Measurements from ENCODE around the gene ZNF487.
"Not testable (repeated sequence)": the region's sequence is repeated elsewhere in the genome, so short reads cannot be mapped to it uniquely, and the experiment has no call there.

The ZNF487 gene

DNA sequence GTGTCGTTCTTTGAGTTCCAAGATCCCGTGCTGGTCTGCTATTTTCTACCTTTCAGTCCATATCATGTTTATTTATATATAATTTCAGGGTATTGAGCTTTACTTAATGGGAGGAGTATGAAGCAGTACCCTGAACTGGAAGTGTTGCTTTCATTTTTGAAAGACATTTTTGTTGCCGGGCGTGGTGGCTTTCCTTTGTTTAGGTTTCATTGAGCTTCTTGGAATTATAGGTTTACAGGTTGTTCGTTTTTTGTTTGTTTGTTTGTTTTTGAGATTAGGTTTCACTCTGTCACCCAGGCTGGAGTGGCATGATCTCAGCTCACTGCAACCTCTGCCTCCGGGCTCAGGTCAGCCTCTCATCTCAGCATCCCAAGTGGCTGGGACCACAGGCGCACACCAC is 7.4 kb downstream of the ZNF487 start:
- DNase-seq: no peak

DNA sequence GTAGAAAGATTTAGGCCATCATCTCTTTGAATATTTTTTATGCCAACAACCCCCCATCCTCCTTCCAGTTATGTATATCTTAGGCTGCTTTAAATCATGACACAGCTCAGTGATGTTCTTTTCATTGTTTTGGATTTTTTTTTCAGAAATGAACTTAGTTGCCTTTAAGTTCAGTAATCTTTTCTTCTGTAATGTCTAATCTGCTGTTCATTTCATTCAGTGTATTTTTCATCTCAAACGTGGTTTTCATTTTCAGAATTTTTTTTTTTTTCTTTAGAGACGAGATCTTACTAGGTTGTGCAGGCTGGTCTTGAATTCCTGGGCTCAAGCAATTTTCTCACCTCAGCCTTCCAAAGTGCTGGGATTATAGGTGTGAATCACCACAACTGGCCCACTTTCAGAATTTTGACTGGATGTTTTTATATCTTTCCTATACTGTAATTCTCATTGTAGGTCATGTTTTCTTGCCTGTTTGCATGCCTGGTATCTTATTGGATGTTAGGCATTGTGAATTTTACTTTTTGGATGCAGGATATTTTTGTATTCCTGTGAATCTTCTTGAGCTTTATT is 8.1 kb downstream of the ZNF487 start:
- no peak for DNase-seq

DNA sequence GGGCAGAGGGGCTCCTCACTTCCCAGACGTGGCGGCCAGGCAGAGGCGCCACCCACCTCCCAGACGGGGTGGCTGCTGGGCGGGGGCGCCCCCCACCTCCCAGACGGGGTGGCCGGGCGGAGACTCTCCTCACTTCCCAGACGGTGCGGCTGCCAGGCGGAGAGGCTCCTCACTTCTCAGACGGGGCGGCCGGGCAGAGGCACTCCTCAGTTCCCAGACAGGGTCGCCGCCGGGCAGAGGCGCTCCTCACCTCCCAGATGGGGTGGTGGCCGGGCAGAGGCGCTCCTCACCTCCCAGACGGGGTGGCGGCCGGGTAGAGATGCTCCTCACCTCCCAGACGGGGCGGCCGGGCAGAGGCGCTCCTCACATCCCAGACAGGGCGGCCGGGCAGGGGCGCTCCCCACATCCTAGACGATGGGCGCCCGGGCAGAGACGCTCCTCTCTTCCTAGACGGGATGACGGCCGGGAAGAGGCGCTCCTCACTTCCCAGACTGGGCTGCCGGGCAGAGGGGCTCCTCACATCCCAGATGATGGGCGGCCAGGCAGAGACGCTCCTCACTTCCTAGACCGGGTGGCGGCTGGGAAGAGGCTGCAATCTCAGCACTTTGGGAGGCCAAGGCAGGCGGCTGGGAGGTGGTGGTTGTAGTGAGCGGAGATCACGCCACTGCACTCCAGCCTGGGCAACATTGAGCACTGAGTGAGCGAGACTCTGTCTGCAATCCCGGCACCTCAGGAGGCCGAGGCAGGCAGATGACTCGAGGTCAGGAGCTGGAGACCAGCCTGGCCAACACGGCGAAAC is 9.5 kb downstream of the ZNF487 start:
- not testable (repeated sequence) for DNase-seq

DNA sequence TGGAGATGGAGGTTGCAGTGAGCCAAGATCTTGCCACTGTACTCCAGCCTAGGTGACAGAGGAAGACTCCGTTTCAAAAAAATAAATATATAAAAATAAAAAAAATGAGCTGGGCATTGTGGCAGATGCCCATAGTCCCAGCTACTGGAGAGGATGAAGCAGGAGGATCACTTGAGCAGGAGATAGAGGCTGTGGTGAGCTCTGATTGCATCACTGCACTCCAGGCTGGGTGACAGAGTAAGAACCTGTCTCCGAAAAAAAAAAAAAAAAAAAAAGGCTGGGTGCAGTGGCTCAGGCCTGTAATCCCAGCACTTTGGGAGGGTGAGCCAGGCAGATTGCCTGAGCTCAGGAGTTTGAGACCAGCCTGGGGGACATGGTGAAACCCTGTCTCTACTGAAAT is 11.8 kb downstream of the ZNF487 start:
- DNase-seq: no peak

DNA sequence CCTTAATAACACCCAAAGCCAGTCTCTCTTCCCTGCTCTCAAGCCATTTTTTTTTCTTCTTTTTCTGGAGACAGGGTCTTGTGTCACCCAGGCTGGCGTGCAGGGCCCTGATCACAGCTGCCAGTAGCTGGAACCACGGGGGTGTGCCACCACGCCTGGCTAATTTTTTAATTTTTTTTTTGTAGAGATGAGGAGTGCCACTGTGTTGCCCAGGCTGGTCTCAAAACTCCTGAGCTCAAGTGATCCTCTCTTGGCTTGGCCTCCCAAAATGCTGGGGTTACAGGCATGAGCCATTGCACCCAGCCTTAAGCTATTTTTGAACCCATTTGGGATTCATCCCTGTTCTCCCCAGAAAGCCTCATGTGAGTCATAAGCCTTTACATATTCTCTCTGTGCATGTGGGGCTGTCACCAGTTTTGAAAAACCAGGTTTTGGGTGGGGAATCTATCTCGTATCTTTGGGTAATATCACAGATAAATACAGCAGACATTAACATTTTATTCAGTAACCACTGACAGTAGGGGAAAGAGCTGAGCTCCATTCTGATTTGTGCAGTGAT is 15.5 kb downstream of the ZNF487 start:
- DNase-seq: no peak

DNA sequence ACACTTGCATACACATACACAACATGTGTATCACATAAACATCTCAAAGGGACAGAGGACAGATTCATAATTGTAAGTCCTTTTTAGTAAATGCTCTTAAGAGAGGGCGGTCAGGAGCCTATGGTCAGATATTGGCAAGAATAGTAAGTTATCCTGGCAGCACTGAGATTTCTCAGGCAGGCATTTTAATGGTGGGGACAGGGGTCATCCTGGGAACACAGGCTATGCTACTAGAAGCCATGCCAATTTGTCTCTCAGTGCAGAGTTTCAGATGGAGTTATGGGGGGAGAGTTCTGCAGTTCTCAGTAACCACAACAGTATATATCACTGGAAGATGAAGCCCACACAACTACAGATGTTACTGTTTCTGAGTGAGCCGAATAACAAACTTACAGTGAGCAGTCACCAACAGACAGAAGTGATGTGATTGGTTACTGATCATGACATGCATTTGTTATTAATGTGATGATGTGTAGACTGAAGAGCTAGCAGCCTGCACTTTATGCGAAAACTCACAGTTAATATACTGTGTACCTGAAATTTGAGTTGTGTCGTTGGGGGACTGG is 16.4 kb downstream of the ZNF487 start:
- DNase-seq: no peak

DNA sequence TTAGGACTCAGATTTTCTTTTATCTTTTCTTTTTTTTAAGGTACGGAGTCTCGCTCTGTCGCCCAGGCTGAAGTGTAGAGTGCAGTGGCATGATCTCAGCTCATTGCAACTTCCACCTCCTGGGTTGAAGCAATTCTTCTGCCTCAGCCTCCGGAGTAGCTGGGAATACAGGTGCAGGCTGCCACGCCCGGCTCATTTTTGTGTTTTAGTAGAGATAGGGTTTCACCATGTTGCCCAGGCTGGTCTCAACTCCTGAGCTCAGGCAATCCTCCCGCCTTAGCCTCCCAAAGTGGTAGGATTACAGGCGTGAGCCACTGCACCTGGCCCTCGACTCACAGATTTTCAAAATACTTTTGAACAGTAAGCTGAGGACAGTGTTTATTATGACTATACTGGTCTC is 17.1 kb downstream of the ZNF487 start:
- DNase-seq: not testable (repeated sequence)

DNA sequence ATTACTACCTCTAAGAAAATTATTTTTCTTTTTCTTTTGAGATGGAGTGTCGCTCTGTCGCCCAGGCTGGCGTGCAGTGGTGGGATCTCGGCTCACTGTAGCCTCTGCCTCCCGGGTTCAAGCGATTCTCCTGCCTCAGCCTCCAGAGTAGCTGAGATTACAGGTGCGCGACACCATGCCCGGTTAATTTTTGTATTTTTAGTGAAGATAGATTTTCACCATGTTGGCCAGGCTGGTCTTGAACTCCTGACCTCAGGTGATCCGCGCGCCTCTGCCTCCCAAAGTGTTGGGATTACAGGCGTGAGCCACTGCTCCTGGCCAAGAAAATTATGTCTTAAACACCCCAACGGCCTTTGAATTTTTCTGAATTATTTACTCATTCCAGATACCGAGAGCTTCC is 19.6 kb downstream of the ZNF487 start:
- not testable (repeated sequence) for DNase-seq

DNA sequence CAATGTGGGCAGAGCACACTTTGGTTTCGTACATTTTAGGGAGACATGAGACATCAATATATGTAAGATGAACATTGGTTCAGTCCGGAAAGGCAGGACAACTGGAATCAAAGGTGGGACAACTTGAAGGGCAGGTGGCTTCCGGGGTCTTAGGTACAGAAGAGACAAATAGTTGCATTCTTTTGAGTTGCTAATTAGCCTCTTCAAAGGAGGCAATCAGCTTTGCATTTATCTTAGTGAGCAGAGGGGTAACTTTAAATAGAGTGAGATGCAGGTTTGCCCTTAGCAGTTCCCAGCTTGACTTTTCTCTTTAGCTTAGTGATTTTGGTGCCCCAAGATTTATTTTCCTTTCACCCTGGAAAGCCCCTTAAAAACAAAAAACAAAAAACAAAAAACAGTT is 21.3 kb downstream of the ZNF487 start:
- no peak for DNase-seq

DNA sequence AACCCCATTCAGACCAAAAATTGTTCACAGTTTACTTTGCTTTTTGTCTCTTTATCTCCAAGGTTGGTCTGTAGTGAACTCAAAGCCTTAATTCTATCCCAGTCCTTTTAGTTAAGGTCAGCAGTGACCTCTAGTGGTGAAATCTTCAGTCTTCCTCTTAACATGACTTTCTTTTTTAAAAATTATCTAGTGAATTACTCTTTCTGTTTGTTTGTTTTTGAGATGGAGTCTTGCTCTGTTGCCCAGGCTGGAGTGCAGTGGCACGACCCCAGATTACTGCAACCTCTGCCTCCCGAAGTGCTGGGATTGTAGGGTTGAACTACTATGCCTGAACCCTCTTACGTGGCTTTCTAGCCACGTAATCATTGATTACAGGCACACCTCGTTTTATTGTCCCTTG is 25.0 kb downstream of the ZNF487 start:
- no peak for DNase-seq

DNA sequence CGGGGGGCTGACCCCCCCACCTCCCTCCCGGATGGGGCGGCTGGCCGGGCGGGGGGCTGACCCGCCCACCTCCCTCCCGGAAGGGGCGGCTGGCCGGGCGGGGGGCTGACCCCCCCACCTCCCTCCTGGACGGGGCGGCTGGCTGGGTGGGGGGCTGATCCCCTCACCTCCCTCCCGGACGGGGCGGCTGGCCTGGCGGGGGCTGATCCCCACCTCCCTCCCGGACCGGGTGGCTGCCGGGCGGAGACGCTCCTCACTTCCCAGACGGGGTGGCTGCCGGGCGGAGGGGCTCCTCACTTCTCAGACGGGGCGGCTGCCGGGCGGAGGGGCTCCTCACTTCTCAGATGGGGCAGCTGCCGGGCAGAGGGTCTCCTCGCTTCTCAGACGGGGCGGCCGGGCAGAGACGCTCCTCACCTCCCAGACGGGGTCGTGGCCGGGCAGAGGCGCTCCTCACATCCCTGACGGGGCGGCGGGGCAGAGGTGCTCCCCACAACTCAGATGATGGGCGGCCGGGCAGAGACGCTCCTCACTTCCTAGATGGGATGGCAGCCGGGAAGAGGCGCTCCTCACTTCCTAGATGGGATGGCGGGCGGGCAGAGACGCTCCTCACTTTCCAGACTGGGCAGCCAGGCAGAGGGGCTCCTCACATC is 28.3 kb downstream of the ZNF487 start:
- not testable (repeated sequence) for DNase-seq

DNA sequence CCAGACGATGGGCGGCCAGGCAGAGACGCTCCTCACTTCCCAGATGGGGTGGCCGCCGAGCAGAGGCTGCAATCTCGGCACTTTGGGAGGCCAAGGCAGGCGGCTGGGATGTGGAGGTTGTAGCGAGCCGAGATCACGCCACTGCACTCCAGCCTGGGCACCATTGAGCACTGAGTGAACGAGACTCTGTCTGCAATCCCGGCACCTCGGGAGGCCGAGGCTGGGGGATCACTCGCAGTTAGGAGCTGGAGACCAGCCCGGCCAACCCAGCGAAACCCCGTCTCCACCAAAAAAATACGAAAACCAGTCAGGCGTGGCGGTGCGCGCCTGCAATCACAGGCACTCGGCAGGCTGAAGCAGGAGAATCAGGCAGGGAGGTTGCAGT is 28.8 kb downstream of the ZNF487 start:
- DNase-seq: not testable (repeated sequence)

DNA sequence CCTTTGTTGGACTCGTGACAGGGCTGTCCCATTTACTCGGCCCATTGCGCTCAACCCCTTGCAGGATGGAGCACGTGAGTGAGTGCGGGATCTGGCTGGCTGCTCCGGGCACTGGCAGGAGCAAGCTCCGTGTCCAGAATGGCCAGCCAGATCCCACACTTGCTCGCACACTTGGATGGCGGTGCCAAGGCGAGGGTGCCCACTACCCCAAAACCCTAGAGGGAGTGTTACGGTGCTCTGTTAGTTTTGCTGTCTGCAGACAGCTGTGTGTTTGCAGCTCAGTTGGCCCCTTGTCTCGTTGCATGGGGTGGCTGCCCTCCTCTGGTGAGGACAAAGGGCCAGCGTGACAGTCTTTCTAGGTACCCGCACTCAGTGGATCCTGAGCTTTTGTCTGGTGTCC is 34.2 kb downstream of the ZNF487 start:
- no peak for DNase-seq

DNA sequence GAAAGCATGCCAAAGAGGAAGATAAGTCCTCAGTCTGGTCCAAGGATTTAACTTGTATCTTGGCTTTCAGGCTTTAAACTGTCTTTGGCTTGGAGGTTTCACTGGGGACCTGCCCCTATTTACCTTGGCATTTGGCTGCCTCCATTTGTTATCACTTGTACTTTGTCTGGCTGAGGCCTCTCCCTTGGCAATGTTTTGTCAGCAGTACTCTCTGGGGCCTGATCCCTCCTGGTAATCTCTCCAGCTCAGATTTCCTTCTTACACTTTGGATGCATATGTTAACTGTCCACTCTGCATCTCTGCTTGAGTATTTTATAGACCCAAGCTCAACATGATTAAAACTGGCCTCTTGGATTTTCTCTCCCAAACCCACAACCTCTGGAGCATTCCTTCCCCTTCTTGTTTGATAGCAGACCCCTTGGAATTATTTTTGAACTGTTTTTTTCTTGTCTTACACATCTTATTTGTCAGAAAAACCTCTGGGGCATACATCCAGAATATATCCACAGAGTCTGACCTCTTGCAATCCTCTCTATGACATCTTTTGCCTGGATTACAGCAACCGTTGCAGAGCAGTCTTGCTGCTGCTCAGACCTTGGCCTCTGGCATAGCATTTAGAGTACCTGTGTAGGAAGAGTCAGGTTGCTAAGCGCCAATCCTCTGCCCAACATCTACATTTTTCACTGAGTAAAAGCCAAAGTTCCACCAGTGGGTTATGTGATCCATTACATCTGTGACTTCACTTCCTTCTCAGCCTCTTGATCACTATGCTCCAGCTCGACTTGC is 35.2 kb downstream of the ZNF487 start:
- DNase-seq: no peak

DNA sequence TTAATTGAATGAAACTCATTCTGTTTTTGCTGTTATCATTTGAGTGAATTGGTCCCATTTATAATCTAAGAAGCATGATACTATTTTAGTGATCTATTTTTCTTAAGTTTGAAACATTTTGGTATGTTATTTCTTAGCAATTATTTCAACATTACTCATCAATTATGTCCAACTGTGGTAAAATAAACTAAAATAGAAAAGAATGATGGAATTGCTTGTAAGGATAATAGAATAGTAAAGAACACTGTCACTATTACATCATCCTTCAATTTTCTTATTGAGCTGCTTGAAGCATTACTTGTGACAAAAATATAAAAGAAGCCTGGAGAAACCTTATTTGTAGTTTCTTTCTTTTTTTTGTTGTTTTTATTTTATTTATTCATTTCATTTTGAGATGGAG is 42.4 kb downstream of the ZNF487 start:
- DNase-seq: no peak

DNA sequence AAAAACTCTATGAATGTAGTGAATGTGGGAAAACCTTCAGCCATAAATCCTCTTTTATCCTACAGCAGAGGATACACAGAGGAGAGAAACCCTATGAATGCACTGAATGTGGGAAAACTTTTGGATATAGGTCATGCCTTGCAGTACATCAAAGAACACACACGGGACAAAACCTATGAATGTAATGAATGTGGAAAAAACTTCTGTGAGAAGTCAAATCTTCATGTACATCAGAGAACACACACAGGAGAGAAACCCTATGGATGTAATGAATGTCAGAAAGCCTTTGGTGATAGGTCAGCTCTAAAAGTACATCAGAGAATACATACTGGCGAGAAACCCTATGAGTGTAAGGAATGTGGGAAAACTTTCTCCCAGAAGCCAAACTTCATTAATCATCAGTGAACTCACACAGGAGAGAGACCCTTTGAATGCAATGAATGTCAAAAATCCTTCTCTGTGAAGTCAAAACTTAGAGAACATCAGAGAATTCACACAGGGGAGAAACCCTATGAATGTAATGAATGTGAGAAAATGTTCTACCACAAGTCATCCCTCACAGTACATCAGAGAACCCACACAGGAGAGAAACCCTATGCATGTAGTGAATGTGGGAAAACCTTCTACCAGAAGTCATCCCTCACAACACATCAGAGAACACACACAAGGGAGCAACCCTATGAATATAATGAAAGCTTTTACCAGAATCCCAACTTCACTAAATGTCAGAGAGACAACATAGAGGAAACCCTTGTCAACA is 45.6 kb downstream of the ZNF487 start:
- DNase-seq: no peak

DNA sequence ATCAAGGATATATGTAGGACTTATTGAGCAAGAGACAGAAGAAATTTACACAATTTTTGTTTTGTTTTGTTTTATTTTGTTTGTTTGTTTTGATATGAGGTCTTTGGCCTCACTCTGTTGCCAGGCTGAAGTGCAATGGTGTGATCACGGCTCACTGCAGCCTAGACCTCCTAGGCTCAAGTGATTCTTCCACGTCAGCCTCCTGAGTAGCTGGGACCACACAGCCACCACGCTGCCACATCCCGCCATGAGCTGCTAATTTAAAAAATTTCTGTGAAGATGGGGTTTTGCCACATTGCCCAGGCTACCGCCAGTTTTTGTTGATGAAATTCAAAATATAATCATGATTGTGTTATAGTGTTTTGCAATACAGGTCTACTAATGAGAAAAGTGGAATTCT is 54.9 kb downstream of the ZNF487 start:
- DNase-seq: no peak

DNA sequence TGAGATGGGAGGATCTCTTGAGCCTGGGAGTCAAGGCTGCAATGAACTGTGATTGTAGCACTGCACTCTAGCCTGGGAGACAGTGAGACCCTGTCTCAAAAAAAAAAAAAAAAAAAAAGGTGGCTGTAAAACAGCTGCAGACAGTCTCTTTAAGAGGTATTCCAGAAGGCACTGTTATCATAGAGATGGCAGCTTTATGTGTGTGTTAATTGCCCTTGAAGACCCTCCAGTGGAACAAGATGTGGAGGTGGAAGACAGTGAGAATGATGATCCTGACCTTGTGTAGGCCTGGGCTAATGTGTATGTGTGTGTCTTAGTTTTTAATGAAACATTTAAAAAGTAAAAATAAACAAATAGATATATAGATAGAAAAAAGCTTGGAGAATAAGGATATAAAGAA is 66.0 kb downstream of the ZNF487 start:
- no peak for DNase-seq

DNA sequence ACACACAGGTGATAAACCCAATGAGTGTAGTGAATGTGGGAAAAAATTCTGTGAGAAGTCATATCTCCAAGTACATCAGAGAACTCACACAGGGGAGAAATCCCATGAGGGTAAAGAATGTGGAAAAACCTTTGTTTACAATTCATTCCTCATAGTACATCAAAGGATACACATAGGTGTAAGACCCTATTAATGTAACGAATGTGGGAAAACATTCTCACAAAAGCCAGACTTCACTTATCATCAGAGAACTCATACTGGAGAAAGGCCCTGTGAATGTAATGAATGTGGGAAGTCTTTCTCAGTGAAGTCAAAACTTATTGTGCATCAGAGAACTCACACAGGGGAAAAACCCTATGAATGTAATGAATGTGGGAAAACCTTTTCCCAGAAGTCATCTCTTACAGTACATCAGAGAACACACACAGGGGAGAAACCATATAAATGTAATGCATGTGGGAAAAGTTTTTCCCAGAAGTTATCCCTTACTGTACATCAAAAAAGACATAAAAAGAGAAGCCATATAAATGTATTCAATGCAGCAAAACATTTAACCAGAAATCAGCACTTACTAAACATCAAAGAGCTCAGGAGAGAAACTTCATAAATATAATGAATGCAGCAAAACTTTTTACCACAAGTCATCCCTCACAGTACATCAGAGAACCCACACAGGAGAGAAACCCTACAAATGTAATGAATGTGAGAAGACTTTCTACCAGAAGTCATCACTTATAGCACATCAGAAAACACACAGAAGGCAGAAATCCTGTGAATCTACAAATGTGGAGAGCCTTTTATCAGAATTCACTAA is 87.7 kb downstream of the ZNF487 start:
- no peak for DNase-seq
